GDM1 (cell line): ENCODE results near the gene PSAT1.

ENCODE experiments used
- DNase-seq: peaks from one replicate; lab custom pipeline; 2025; lab: John Stamatoyannopoulos, UW

The PSAT1 gene

GRCh38 chr9:78292716-78293497, 4.0 kb upstream of the PSAT1 start:
- no peak for DNase-seq

- DNase-seq = no peak
Observed at GRCh38 chr9:78294290-78295176, 2.4 kb upstream of the PSAT1 start.

- DNase-seq = no peak
Observed at GRCh38 chr9:78295177-78295575, 1.7 kb upstream of the PSAT1 start.

- DNase-seq = no peak
Observed at GRCh38 chr9:78295731-78296130, 1.2 kb upstream of the PSAT1 start.

- no peak for DNase-seq
Observed at GRCh38 chr9:78296201-78296892, 578 bp upstream of the PSAT1 start.

GRCh38 chr9:78297672-78297961, 692 bp downstream of the PSAT1 start:
- DNase-seq = no peak

- no peak for DNase-seq
Observed at GRCh38 chr9:78298046-78298765, 1.3 kb downstream of the PSAT1 start.

GRCh38 chr9:78300209-78300608, 3.3 kb downstream of the PSAT1 start:
- DNase-seq = no peak

- no peak for DNase-seq
Observed at GRCh38 chr9:78301466-78301865, 4.5 kb downstream of the PSAT1 start.

- no peak for DNase-seq
Observed at GRCh38 chr9:78303377-78304062, 6.6 kb downstream of the PSAT1 start.

- DNase-seq = no peak
Observed at GRCh38 chr9:78304357-78304756, 7.4 kb downstream of the PSAT1 start.

- DNase-seq = no peak
Observed at GRCh38 chr9:78306222-78307076, 9.5 kb downstream of the PSAT1 start.

- no peak for DNase-seq
Observed at GRCh38 chr9:78307360-78307759, 10.4 kb downstream of the PSAT1 start.

- no peak for DNase-seq
Observed at GRCh38 chr9:78309066-78309465, 12.1 kb downstream of the PSAT1 start.

GRCh38 chr9:78311075-78311474, 14.2 kb downstream of the PSAT1 start:
- DNase-seq = no peak

GRCh38 chr9:78311886-78312524, 15.1 kb downstream of the PSAT1 start:
- DNase-seq = no peak

GRCh38 chr9:78314550-78314949, 17.6 kb downstream of the PSAT1 start:
- DNase-seq = no peak

- no peak for DNase-seq
Observed at GRCh38 chr9:78314953-78315870, 18.3 kb downstream of the PSAT1 start.
